Measurements from ENCODE around the gene NBPF20. TPM values are rescaled to one million over a fixed set of nuclear protein-coding genes. Genes with fewer than 3 reads are reported as not detected.
"Not testable (repeated sequence)": the region's sequence is repeated elsewhere in the genome, so short reads cannot be mapped to it uniquely, and the experiment has no call there.

Gene NBPF20
- total RNA-seq, 2 donors from 2014 or later: 2.4 to 6.0 TPM

DNA sequence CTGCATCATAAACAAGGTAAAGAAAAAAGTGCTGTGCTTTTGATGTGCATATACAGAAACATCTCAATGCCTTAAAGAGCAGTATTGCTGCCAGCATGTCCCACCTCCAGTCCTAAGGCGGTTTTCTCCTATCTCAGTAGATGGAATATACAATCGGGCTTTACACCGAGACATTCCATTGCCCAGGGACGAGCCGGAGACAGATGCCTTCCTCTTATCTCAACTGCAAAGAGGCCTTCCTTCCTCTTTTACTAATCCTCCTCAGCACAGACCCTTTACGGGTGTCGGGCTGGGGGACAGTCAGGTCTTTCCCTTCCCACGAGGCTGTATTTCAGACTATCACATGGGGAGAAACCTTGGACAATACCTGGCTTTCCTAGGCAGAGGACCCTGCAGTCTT is 10.3 kb downstream of the NBPF20 start:
- H3K4me1 ChIP-seq (ENCODE audit: control insufficient read depth in 1 of 2, low read depth in 2 of 2); H3K27ac ChIP-seq; DNase-seq (ENCODE audit: low spot score); ATAC-seq (ENCODE audit: insufficient number of reproducible peaks, low FRiP score, low read depth); H3K36me3 ChIP-seq; H3K27me3 ChIP-seq (replicated peaks; ENCODE audit: insufficient read depth); H3K4me3 ChIP-seq; H3K9me3 ChIP-seq: not testable (repeated sequence)

DNA sequence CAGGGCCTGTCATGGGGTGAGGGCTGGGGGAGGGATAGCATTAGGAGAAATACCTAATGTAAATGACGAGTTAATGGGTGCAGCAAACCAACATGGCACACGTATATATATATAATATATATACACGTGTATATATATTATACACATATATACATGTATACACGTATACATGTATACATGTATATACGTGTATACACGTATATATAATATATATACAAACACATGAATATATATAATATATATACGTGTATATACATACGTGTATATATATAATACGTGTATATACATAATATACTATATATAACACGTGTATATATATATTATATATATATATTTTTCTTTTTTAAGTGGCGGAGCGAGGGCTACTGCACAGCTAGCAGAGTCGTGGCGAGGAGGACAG is 18.1 kb downstream of the NBPF20 start:
- not testable (repeated sequence) for H3K27ac ChIP-seq; ATAC-seq (ENCODE audit: insufficient number of reproducible peaks, low FRiP score, low read depth); H3K9me3 ChIP-seq; H3K27me3 ChIP-seq (replicated peaks; ENCODE audit: insufficient read depth); H3K4me1 ChIP-seq (ENCODE audit: control insufficient read depth in 1 of 2, low read depth in 2 of 2); H3K4me3 ChIP-seq; H3K36me3 ChIP-seq; DNase-seq (ENCODE audit: low spot score)

DNA sequence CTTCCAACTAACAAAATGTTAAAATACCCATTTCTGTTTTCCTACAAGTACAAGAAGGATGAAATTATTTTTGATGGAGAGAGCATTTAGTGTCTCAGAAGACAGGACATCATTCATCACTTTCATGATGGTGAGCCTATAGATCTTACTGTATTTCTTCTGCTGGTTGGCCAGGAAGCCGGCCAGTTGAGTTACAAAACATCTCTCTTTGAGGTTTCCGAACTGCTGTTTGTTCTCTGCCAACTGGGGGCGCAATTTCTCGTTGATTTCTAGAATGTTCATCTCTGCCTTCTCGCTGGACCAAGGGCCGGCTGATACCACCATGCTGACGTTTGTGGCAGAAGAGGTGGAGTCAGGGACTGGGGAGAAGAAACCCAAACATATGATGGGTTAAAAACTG is 20.5 kb downstream of the NBPF20 start:
- H3K9me3 ChIP-seq; H3K27me3 ChIP-seq (replicated peaks; ENCODE audit: insufficient read depth); H3K27ac ChIP-seq; H3K36me3 ChIP-seq; ATAC-seq (ENCODE audit: insufficient number of reproducible peaks, low FRiP score, low read depth); H3K4me3 ChIP-seq; DNase-seq (ENCODE audit: low spot score); H3K4me1 ChIP-seq (ENCODE audit: control insufficient read depth in 1 of 2, low read depth in 2 of 2): not testable (repeated sequence)

DNA sequence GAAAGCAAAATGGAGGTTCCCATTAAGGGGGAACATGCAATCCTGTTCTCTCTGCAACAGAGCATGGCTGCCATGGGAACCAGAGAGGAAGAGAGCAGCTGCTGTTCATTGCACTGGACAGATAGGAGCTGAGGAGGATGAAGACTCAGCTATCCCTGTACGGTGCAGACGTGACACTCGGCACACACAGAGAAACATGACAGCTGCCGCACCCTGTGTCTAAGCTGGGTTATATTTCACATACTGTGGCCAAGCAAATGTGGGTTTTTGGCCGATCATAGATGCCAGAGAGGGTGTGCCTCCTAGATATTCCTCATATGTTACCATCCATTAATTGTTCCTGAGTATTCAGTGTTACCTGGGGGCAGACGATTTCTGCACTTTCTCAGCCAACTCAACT is 24.7 kb downstream of the NBPF20 start:
- not testable (repeated sequence) for H3K27ac ChIP-seq; H3K36me3 ChIP-seq; ATAC-seq (ENCODE audit: insufficient number of reproducible peaks, low FRiP score, low read depth); H3K27me3 ChIP-seq (replicated peaks; ENCODE audit: insufficient read depth); DNase-seq (ENCODE audit: low spot score); H3K4me3 ChIP-seq; H3K4me1 ChIP-seq (ENCODE audit: control insufficient read depth in 1 of 2, low read depth in 2 of 2); H3K9me3 ChIP-seq

Other genes with a start within 250 kb of the NBPF20 start
- not detected for gene PPIAL4D, start 183.4 kb downstream of the NBPF20 start, total RNA-seq
- 10 to 100 TPM; 13.8 to 59.2 TPM for gene GPR89A, start 182.4 kb upstream of the NBPF20 start, total RNA-seq